ENCODE measurements around the gene GPC5.

DNA sequence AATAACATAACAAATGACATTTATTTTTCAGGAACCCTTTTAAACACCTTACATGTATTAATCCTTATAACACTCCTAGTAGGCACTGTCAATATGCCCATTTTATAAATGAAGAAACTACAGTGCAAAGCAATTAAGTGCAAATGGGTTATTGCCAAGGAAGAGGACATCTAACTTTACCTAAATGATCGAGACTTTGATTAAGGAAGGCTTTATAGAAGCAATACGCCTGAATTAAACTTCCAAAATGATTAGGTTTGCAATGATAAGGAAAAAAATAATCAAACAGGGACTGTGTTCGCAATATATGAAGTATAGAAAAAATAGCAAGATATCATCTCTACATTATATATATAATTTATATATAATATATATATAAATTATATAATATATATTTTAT is 1214.5 kb downstream of the GPC5 start:
- no peak for TF ChIP-seq EZH2phosphoT487 (IDR thresholded peaks at IDR 0.05; ENCODE audit: borderline replicate concordance, low read depth, low read length)
- TF ChIP-seq, protein P1, sequence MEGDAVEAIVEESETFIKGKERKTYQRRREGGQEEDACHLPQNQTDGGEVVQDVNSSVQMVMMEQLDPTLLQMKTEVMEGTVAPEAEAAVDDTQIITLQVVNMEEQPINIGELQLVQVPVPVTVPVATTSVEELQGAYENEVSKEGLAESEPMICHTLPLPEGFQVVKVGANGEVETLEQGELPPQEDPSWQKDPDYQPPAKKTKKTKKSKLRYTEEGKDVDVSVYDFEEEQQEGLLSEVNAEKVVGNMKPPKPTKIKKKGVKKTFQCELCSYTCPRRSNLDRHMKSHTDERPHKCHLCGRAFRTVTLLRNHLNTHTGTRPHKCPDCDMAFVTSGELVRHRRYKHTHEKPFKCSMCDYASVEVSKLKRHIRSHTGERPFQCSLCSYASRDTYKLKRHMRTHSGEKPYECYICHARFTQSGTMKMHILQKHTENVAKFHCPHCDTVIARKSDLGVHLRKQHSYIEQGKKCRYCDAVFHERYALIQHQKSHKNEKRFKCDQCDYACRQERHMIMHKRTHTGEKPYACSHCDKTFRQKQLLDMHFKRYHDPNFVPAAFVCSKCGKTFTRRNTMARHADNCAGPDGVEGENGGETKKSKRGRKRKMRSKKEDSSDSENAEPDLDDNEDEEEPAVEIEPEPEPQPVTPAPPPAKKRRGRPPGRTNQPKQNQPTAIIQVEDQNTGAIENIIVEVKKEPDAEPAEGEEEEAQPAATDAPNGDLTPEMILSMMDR (conservative IDR thresholded peaks at IDR 0.05; ENCODE audit: low read length): no peak

Measured in OCI-LY7 (cell line).